Body of pancreas (tissue), 4 donors: ENCODE results near the gene TBC1D20.

ENCODE experiments used
- CTCF ChIP-seq, 7 experiments: fragments of 450-650 bp in 4 of 7; fragments of 200-600 bp in 3 of 7; sonication (generic) in 3 of 7; IDR thresholded peaks; one replicate each; pipeline ENCODE4 v1.5.1; 2016 to 2019; ENCODE audit warnings: antibody characterized with exemption in 7 of 7
- POLR2A ChIP-seq, 3 donors: fragments of 450-650 bp; IDR thresholded peaks; one replicate each; pipeline ENCODE4 v1.6.1; 2016; ENCODE audit warnings: antibody characterized with exemption in 3 of 3, mild to moderate bottlenecking in 2 of 3

DNA sequence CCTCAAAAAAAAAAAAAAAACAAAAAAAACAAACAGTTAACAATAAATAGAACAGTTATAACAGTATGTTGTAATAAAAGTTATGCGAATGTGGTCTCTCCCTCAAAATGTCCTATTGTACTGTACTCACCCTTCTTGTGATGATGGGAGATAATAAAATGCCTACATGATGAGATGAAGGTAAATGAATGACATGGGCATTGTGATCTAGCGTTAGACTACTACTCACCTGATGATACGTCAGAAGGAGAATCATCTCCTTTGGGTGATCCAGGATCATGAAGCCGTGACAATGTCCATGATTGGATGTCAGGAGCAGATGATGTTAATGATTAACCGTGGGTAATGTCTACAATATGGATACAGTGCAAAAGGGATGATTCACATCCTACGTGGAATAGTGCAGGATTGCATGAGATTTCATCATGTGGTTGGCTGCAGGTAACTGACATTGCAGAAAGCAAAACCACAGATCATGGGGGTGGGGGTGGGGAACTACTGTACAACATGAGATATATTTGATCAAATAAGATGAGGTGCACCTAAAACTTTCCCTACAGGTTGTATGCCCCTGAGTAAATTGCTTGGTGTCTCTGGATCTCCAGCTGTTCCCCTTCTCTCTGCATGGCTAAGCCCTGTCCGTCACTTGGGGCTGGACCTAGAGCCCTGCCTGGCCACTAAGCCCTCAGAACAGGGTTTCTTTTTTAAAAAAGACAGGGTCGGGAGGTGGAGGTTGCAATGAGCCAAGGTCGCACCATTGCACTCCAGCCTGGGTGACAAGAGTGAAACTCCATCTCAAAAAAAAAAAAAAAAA is 60.4 kb downstream of the TBC1D20 start:
- no peak for TF ChIP-seq CTCF (IDR thresholded peaks at IDR 0.05)
- TF ChIP-seq POLR2A (IDR thresholded peaks at IDR 0.05): no peak
